ENCODE data around the gene SCUBE2. TPM values are rescaled to one million over a fixed set of nuclear protein-coding genes. Genes with fewer than 3 reads are reported as not detected.
A peak's percentile ranks its signal among the peaks of the same experiment; 100 is the strongest.

The SCUBE2 gene
- total RNA-seq, 2 experiments from 2014 or later: not detected

GRCh38 chr11:9065607-9066432, 25.6 kb downstream of the SCUBE2 start:
- Mint-ChIP-seq H3K27me3 (peaks cover 30% of the 10 kb centered on the region), H3K36me3 (ENCODE audit: low read depth) (no peaks in the 10 kb centered on the region), H3K4me1 (peaks cover 3% of the 10 kb centered on the region), H3K4me3 (no peak overlapping the region), H3K9me3 (no peaks in the 10 kb centered on the region), H3K27ac (no peak overlapping the region)
- DNase-seq: no peak
- POLR2A ChIA-PET: no interaction called here
- CTCF ChIA-PET: no interaction called here

- ChIA-PET POLR2A (interaction anchor here (0.6 to 0.8 kb wide), 2 partner anchors 10 to 443 kb away, joined by 3 read pairs; no protein-coding TSS in a partner anchor), CTCF (interaction anchor here (0.7 to 1.2 kb wide), 4 partner anchors 10 to 271 kb away, joined by 3 to 6 read pairs (median 4); no protein-coding TSS in a partner anchor)
- Mint-ChIP-seq H3K27me3 (peaks cover 39% of the 10 kb centered on the region), H3K27ac (no peak overlapping the region), H3K4me1 (peaks cover 12% of the 10 kb centered on the region), H3K9me3 (no peaks in the 10 kb centered on the region), H3K4me3 (no peak overlapping the region), H3K36me3 (ENCODE audit: low read depth) (no peaks in the 10 kb centered on the region)
- DNase-seq: no peak
These were observed 29.6 kb downstream of the SCUBE2 start for GRCh38 chr11:9061807-9062206.

- H3K36me3 Mint-ChIP-seq (ENCODE audit: low read depth): no peaks in the 10 kb centered on the region
- ChIA-PET CTCF (interaction anchor here (1.2 kb wide), 1 partner anchor 45 kb away, joined by 3 read pairs; no protein-coding TSS in a partner anchor), POLR2A (interaction anchor here (0.9 kb wide), 1 partner anchor 96 kb away, joined by 3 read pairs; the partner anchor contains the start of gene TMEM9B)
- H3K4me3 Mint-ChIP-seq: no peak overlapping the region
- H3K27me3 Mint-ChIP-seq: peaks cover 44% of the 10 kb centered on the region
- H3K4me1 Mint-ChIP-seq: peaks cover 12% of the 10 kb centered on the region
- no peaks in the 10 kb centered on the region for H3K9me3 Mint-ChIP-seq
- DNase-seq: peak; percentile 59
- peak overlapping the region; percentile 22 for H3K27ac Mint-ChIP-seq
These were observed 30.7 kb downstream of the SCUBE2 start for GRCh38 chr11:9060700-9061111.

- ChIA-PET CTCF (no interaction called here), POLR2A (no interaction called here)
- Mint-ChIP-seq H3K36me3 (ENCODE audit: low read depth) (no peaks in the 10 kb centered on the region), H3K27ac (no peak overlapping the region), H3K4me1 (peaks cover 12% of the 10 kb centered on the region), H3K9me3 (no peaks in the 10 kb centered on the region), H3K4me3 (no peak overlapping the region), H3K27me3 (peaks cover 43% of the 10 kb centered on the region)
- DNase-seq: no peak
These were observed 32.0 kb downstream of the SCUBE2 start for GRCh38 chr11:9059406-9059805.

- Mint-ChIP-seq H3K4me1 (peaks cover 12% of the 10 kb centered on the region), H3K4me3 (no peak overlapping the region), H3K27me3 (peaks cover 38% of the 10 kb centered on the region), H3K9me3 (no peaks in the 10 kb centered on the region), H3K27ac (no peak overlapping the region), H3K36me3 (ENCODE audit: low read depth) (no peaks in the 10 kb centered on the region)
- ChIA-PET CTCF (interaction anchor here (0.7 to 1.6 kb wide), 2 partner anchors 11 to 263 kb away, joined by 3 to 4 read pairs; no protein-coding TSS in a partner anchor), POLR2A (no interaction called here)
- no peak for DNase-seq
These were observed 33.5 kb downstream of the SCUBE2 start for GRCh38 chr11:9057888-9058287.

- Mint-ChIP-seq H3K4me1 (peaks cover 12% of the 10 kb centered on the region), H3K36me3 (ENCODE audit: low read depth) (no peaks in the 10 kb centered on the region), H3K27ac (no peak overlapping the region), H3K9me3 (no peaks in the 10 kb centered on the region), H3K27me3 (peaks cover 30% of the 10 kb centered on the region), H3K4me3 (no peak overlapping the region)
- POLR2A ChIA-PET: no interaction called here
- CTCF ChIA-PET: interaction anchor here (1.6 kb wide), 1 partner anchor 10 kb away, joined by 4 read pairs; no protein-coding TSS in a partner anchor
- no peak for DNase-seq
These were observed 34.4 kb downstream of the SCUBE2 start for GRCh38 chr11:9057007-9057406.

GRCh38 chr11:9056467-9056866, 34.9 kb downstream of the SCUBE2 start:
- CTCF ChIA-PET: interaction anchor here (1.6 kb wide), 1 partner anchor 9 kb away, joined by 4 read pairs; no protein-coding TSS in a partner anchor
- H3K27ac Mint-ChIP-seq: no peak overlapping the region

GRCh38 chr11:9053316-9054035, 37.9 kb downstream of the SCUBE2 start:
- no peaks in the 10 kb centered on the region for H3K9me3 Mint-ChIP-seq
- H3K36me3 Mint-ChIP-seq (ENCODE audit: low read depth): no peaks in the 10 kb centered on the region
- no peak for DNase-seq
- no peak overlapping the region for H3K27ac Mint-ChIP-seq
- H3K4me1 Mint-ChIP-seq: no peaks in the 10 kb centered on the region
- ChIA-PET CTCF (interaction anchor here (0.7 kb wide), 2 partner anchors 36 to 40 kb away, joined by 4 to 5 read pairs; no protein-coding TSS in a partner anchor), POLR2A (no interaction called here)
- peaks cover 17% of the 10 kb centered on the region for H3K27me3 Mint-ChIP-seq
- H3K4me3 Mint-ChIP-seq: no peak overlapping the region

More at GRCh38 chr11:9056467-9056866, 34.9 kb downstream of the SCUBE2 start:
- no peaks in the 10 kb centered on the region for H3K36me3 Mint-ChIP-seq (ENCODE audit: low read depth)
- H3K4me1 Mint-ChIP-seq: peaks cover 12% of the 10 kb centered on the region
- H3K9me3 Mint-ChIP-seq: no peaks in the 10 kb centered on the region
- no peak overlapping the region for H3K4me3 Mint-ChIP-seq
- no peak for DNase-seq
- POLR2A ChIA-PET: no interaction called here
- H3K27me3 Mint-ChIP-seq: peaks cover 30% of the 10 kb centered on the region

- POLR2A ChIA-PET: no interaction called here
- H3K36me3 Mint-ChIP-seq (ENCODE audit: low read depth): no peaks in the 10 kb centered on the region
- H3K27ac Mint-ChIP-seq: no peak overlapping the region
- CTCF ChIA-PET: no interaction called here
- DNase-seq: no peak
- no peaks in the 10 kb centered on the region for H3K9me3 Mint-ChIP-seq
- peaks cover 21% of the 10 kb centered on the region for H3K27me3 Mint-ChIP-seq
- no peaks in the 10 kb centered on the region for H3K4me1 Mint-ChIP-seq
- H3K4me3 Mint-ChIP-seq: no peak overlapping the region
These were observed 39.1 kb downstream of the SCUBE2 start for GRCh38 chr11:9052316-9052715.

- Mint-ChIP-seq H3K4me3 (no peak overlapping the region), H3K27me3 (peaks cover 11% of the 10 kb centered on the region), H3K27ac (no peak overlapping the region), H3K9me3 (no peaks in the 10 kb centered on the region), H3K4me1 (no peaks in the 10 kb centered on the region), H3K36me3 (ENCODE audit: low read depth) (no peaks in the 10 kb centered on the region)
- CTCF ChIA-PET: no interaction called here
- no peak for DNase-seq
- POLR2A ChIA-PET: interaction anchor here (0.6 kb wide), 1 partner anchor 553 kb away, joined by 4 read pairs; no protein-coding TSS in a partner anchor
These were observed 41.4 kb downstream of the SCUBE2 start for GRCh38 chr11:9049959-9050358.

- Mint-ChIP-seq H3K27ac (no peak overlapping the region), H3K9me3 (no peaks in the 10 kb centered on the region), H3K27me3 (peaks cover 12% of the 10 kb centered on the region), H3K4me1 (no peaks in the 10 kb centered on the region), H3K36me3 (ENCODE audit: low read depth) (no peaks in the 10 kb centered on the region), H3K4me3 (no peak overlapping the region)
- CTCF ChIA-PET: interaction anchor here (1.4 to 2.2 kb wide), 2 partner anchors 32 to 33 kb away, joined by 3 to 6 read pairs; no protein-coding TSS in a partner anchor
- no peak for DNase-seq
- POLR2A ChIA-PET: no interaction called here
These were observed 43.4 kb downstream of the SCUBE2 start for GRCh38 chr11:9047964-9048523.

GRCh38 chr11:9046481-9046880, 44.9 kb downstream of the SCUBE2 start:
- H3K27me3 Mint-ChIP-seq: peaks cover 12% of the 10 kb centered on the region
- no peaks in the 10 kb centered on the region for H3K9me3 Mint-ChIP-seq
- ChIA-PET CTCF (interaction anchor here (0.7 to 2.2 kb wide), 4 partner anchors 11 to 83 kb away, joined by 3 to 6 read pairs (median 4); no protein-coding TSS in a partner anchor), POLR2A (no interaction called here)
- no peaks in the 10 kb centered on the region for H3K4me1 Mint-ChIP-seq
- H3K4me3 Mint-ChIP-seq: no peak overlapping the region
- no peak for DNase-seq
- no peaks in the 10 kb centered on the region for H3K36me3 Mint-ChIP-seq (ENCODE audit: low read depth)
- no peak overlapping the region for H3K27ac Mint-ChIP-seq

GRCh38 chr11:9042488-9042887, 48.9 kb downstream of the SCUBE2 start:
- Mint-ChIP-seq H3K27me3 (peaks cover 17% of the 10 kb centered on the region), H3K4me1 (no peaks in the 10 kb centered on the region), H3K36me3 (ENCODE audit: low read depth) (no peaks in the 10 kb centered on the region), H3K27ac (no peak overlapping the region), H3K4me3 (no peak overlapping the region), H3K9me3 (no peaks in the 10 kb centered on the region)
- no peak for DNase-seq
- ChIA-PET POLR2A (no interaction called here), CTCF (no interaction called here)

All from activated CD4-positive, alpha-beta memory T cell treated with anti-CD3 and anti-CD28 coated beads, Interleukin-2, amount 10 ng/mL, durations not matched to agents 7 days and 5 days (primary cell).